Activated T-cell treated with anti-CD3 and anti-CD28 coated beads, Interleukin-2, amount 50 U/mL, for 4 hours (primary cell): ENCODE results near the gene LMO2. TPM values are rescaled to one million over a fixed set of nuclear protein-coding genes. Genes with fewer than 3 reads are reported as not detected.

Source experiments
- ATAC-seq, 2 donors: fragments of 200-7000 bp; cut with Tn5 transposase; one replicate each; pipeline ENCODE4 v1.10.0; 2021
- DNase-seq: peaks from one replicate; pipeline ENCODE4 v3.0.0-alpha.2; 2020
- H3K27me3 Mint-ChIP-seq: one replicate; pipeline ENCODE4 v1.8.0; 2021; ENCODE audit warnings: low read depth, mixed read lengths
- H3K36me3 Mint-ChIP-seq: one replicate; pipeline ENCODE4 v1.8.0; 2022; ENCODE audit warnings: mixed read lengths; ENCODE audit not compliant: insufficient read depth
- H3K4me1 Mint-ChIP-seq: one replicate; pipeline ENCODE4 v1.8.0; 2021; ENCODE audit warnings: low read depth, mixed read lengths
- H3K4me3 Mint-ChIP-seq: one replicate; pipeline ENCODE4 v1.8.0; 2021; ENCODE audit warnings: mild to moderate bottlenecking, moderate library complexity, mixed read lengths
- H3K9me3 Mint-ChIP-seq: one replicate; pipeline ENCODE4 v1.8.0; 2021; ENCODE audit warnings: mixed read lengths
- total RNA-seq, 3 donors: library from RNA; stranded (reverse); gene quantifications; one replicate each; pipeline ENCODE4 v1.2.1, GENCODE V29; 2021

Gene LMO2
- total RNA-seq, 3 donors from 2014 or later, result 0.18 to 0.57 (median 0.38) TPM

- Mint-ChIP-seq H3K36me3 (no peaks in the 10 kb centered on the region), H3K9me3 (no peaks in the 10 kb centered on the region), H3K4me3 (no peak overlapping the region), H3K27me3 (peaks cover 74% of the 10 kb centered on the region), H3K4me1 (peaks cover 13% of the 10 kb centered on the region)
- ATAC-seq (no peak), DNase-seq (no peak)
Measured at GRCh38 chr11:33887886-33888285, 4.0 kb downstream of the LMO2 start.

- Mint-ChIP-seq H3K4me3 (no peak overlapping the region), H3K4me1 (no peaks in the 10 kb centered on the region), H3K9me3 (no peaks in the 10 kb centered on the region), H3K36me3 (no peaks in the 10 kb centered on the region), H3K27me3 (peaks cover 77% of the 10 kb centered on the region)
- ATAC-seq (no peak), DNase-seq (no peak)
Measured at GRCh38 chr11:33885338-33886005, 6.4 kb downstream of the LMO2 start.

GRCh38 chr11:33884601-33885000 is 7.3 kb downstream of the LMO2 start:
- no peaks in the 10 kb centered on the region for H3K36me3 Mint-ChIP-seq
- DNase-seq (no peak), ATAC-seq (no peak)
- H3K9me3 Mint-ChIP-seq, result no peaks in the 10 kb centered on the region
- H3K4me1 Mint-ChIP-seq, result no peaks in the 10 kb centered on the region
- no peak overlapping the region for H3K4me3 Mint-ChIP-seq
- peaks cover 78% of the 10 kb centered on the region for H3K27me3 Mint-ChIP-seq

GRCh38 chr11:33884035-33884434 is 7.8 kb downstream of the LMO2 start:
- Mint-ChIP-seq H3K27me3 (peaks cover 76% of the 10 kb centered on the region), H3K4me1 (no peaks in the 10 kb centered on the region), H3K9me3 (no peaks in the 10 kb centered on the region), H3K4me3 (no peak overlapping the region), H3K36me3 (no peaks in the 10 kb centered on the region)
- ATAC-seq, result no peak
- DNase-seq, result no peak

- Mint-ChIP-seq H3K27me3 (peaks cover 73% of the 10 kb centered on the region), H3K4me1 (no peaks in the 10 kb centered on the region), H3K4me3 (no peak overlapping the region), H3K9me3 (no peaks in the 10 kb centered on the region), H3K36me3 (no peaks in the 10 kb centered on the region)
- ATAC-seq (no peak), DNase-seq (no peak)
Measured at GRCh38 chr11:33881651-33882503, 10.0 kb downstream of the LMO2 start.

- ATAC-seq (no peak), DNase-seq (no peak)
- Mint-ChIP-seq H3K4me1 (no peaks in the 10 kb centered on the region), H3K9me3 (no peaks in the 10 kb centered on the region), H3K36me3 (no peaks in the 10 kb centered on the region), H3K4me3 (no peak overlapping the region), H3K27me3 (peaks cover 77% of the 10 kb centered on the region)
Measured at GRCh38 chr11:33880979-33881378, 10.9 kb downstream of the LMO2 start.

- DNase-seq, result no peak
- Mint-ChIP-seq H3K9me3 (no peaks in the 10 kb centered on the region), H3K4me3 (no peak overlapping the region), H3K27me3 (peaks cover 81% of the 10 kb centered on the region), H3K36me3 (no peaks in the 10 kb centered on the region), H3K4me1 (no peaks in the 10 kb centered on the region)
- no peak for ATAC-seq
Measured at GRCh38 chr11:33879375-33879774, 12.5 kb downstream of the LMO2 start.

GRCh38 chr11:33877038-33877437 is 14.8 kb downstream of the LMO2 start:
- H3K4me1 Mint-ChIP-seq, result no peaks in the 10 kb centered on the region
- H3K9me3 Mint-ChIP-seq, result no peaks in the 10 kb centered on the region
- no peak overlapping the region for H3K4me3 Mint-ChIP-seq
- DNase-seq, result no peak
- peaks cover 82% of the 10 kb centered on the region for H3K27me3 Mint-ChIP-seq
- ATAC-seq, result no peak
- H3K36me3 Mint-ChIP-seq, result no peaks in the 10 kb centered on the region

- no peaks in the 10 kb centered on the region for H3K9me3 Mint-ChIP-seq
Measured at GRCh38 chr11:33875621-33876294, 16.1 kb downstream of the LMO2 start.

GRCh38 chr11:33874910-33875490 is 16.9 kb downstream of the LMO2 start:
- H3K36me3 Mint-ChIP-seq, result no peaks in the 10 kb centered on the region
- no peaks in the 10 kb centered on the region for H3K9me3 Mint-ChIP-seq
- ATAC-seq (no peak), DNase-seq (no peak)
- peaks cover 8% of the 10 kb centered on the region for H3K4me1 Mint-ChIP-seq
- H3K4me3 Mint-ChIP-seq, result no peak overlapping the region
- H3K27me3 Mint-ChIP-seq, result peaks cover 82% of the 10 kb centered on the region

More at GRCh38 chr11:33875621-33876294, 16.1 kb downstream of the LMO2 start:
- no peaks in the 10 kb centered on the region for H3K36me3 Mint-ChIP-seq
- H3K27me3 Mint-ChIP-seq, result peaks cover 82% of the 10 kb centered on the region
- peaks cover 3% of the 10 kb centered on the region for H3K4me1 Mint-ChIP-seq
- no peak overlapping the region for H3K4me3 Mint-ChIP-seq
- ATAC-seq (no peak), DNase-seq (no peak)

- Mint-ChIP-seq H3K4me1 (peaks cover 10% of the 10 kb centered on the region), H3K27me3 (peaks cover 81% of the 10 kb centered on the region), H3K9me3 (no peaks in the 10 kb centered on the region), H3K4me3 (no peak overlapping the region), H3K36me3 (no peaks in the 10 kb centered on the region)
- DNase-seq (no peak), ATAC-seq (no peak)
Measured at GRCh38 chr11:33874433-33874832, 17.4 kb downstream of the LMO2 start.

- Mint-ChIP-seq H3K4me1 (peaks cover 17% of the 10 kb centered on the region), H3K36me3 (no peaks in the 10 kb centered on the region), H3K27me3 (peaks cover 71% of the 10 kb centered on the region), H3K9me3 (no peaks in the 10 kb centered on the region), H3K4me3 (peak overlapping the region; percentile 81)
- no peak for DNase-seq
- peak; percentile 60 to 73 for ATAC-seq
Measured at GRCh38 chr11:33869481-33870422, 22.1 kb downstream of the LMO2 start.

- ATAC-seq (peak; percentile 1 to 11), DNase-seq (no peak)
- Mint-ChIP-seq H3K36me3 (no peaks in the 10 kb centered on the region), H3K27me3 (peaks cover 75% of the 10 kb centered on the region), H3K4me1 (peaks cover 17% of the 10 kb centered on the region), H3K4me3 (peak overlapping the region; percentile 55), H3K9me3 (no peaks in the 10 kb centered on the region)
Measured at GRCh38 chr11:33868647-33869461, 23.0 kb downstream of the LMO2 start.
